Inflammatory macrophage treated with lipopolysaccharide for 4 hours (primary cell): Measurements from ENCODE around the gene ACOX1.

Experiments used
- DNase-seq: peaks from one replicate; pipeline ENCODE4 v3.0.0-alpha.2; 2020

The ACOX1 gene

DNA sequence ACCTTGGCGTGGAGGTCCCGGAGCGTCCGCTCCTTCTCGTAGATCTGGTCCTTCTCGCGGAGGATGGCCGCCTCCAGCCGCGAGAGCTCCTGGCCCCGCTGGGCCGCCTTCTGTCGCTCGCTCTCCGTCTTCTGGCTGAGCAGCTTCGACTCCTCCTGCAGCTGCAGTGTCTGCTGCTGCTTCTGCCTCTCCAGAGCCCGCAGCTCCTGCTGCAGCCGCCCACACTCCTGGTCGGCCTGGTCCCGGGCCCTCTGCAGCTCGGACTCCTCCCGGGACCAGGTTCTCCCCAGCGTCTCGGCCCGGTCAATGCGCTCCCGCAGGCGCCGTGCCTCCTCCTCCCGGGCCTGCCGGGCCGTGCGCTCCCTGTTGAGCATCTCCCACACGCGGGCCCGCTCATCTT, 29.2 kb upstream of the ACOX1 start:
- no peak for DNase-seq

DNA sequence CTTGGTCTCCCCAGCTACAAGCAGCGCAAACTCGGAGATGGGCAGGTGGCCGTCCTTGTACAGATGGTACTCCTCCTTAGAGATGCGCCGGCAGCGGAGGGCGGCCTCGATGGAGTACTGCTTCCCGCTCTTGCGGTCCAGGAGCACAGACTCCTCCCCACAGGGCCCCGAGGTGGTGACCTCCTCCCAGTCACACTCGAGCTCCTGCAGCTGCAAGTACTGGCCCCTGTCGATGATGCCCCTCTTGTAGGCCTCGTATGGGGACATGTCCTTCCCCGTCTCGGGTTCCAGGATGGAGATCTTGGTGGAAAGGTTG, 28.8 kb upstream of the ACOX1 start:
- no peak for DNase-seq

DNA sequence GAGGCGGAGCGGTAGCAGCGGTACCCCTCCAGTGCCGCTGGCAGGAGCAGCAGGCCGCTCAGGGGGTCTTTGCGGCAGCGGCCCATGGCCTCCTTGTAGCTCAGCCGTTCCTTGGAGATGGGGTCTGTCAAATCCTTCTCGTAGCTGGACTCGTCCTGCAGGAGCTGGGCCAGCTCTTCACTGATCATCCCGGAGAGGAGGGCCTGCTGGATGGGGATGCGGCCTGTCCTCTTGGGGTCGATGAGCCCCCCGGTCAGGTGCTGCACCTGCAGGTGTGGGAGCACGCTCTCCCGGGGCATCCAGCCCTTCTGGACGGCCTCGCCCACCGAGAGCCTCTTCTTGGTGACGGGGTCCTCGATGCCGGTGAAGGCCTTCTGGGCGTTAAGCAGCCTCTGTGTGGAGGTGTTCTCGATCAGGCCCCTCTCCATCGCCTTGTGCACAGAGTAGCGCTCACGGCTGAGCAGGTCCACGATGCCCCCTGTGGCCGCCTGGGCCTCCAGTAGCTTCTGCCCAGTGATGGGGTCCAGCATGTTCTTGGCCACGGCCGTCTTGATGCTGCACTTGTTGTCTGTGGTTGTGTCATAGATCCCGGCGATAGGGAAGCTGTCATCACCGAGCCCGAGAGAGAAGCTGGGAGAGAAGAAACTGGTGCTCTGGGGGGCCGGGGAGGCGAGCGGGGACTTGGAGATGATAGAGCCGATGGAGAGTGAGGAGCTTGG, 28.3 kb upstream of the ACOX1 start:
- no peak for DNase-seq

DNA sequence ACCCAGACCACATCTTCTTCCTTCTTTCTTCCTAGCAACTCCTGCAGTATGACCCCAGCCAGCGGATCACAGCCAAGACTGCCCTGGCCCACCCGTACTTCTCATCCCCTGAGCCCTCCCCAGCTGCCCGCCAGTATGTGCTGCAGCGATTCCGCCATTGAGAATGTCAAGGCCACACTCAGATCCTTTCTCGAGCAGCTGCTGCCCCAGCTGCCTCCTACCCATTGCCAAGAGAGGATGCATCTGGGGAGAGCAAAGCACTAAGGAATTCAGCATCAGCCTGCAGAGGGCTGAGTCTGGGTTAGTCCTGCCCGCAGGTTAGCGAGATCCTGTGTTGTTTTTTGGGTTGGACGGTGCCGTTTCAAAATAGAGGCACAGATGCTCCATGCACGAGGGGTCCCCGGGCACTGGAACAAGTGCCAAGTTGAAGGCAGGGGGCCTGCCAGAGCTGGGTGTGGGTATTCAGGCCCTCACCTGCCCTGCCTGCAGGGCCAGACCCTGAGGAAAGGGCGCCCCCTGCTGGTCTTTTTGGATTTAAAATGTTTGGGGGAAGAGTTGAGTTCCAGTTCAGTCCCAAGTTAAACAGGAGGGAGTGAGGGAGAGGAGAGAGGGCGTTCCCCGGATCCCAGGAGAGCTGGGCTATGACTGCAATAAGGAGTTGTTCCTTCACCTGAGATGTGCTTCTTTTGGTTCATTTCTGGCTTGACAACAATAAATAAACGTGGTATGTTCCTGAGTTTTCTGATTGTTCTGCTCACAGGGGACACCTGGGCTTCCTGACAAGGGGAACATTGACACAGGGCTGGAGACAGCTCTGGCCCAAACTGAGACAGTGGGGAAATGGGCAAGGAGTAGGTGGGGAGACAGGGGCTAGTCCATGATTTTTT, 26.5 kb upstream of the ACOX1 start:
- DNase-seq = peak; percentile 76

DNA sequence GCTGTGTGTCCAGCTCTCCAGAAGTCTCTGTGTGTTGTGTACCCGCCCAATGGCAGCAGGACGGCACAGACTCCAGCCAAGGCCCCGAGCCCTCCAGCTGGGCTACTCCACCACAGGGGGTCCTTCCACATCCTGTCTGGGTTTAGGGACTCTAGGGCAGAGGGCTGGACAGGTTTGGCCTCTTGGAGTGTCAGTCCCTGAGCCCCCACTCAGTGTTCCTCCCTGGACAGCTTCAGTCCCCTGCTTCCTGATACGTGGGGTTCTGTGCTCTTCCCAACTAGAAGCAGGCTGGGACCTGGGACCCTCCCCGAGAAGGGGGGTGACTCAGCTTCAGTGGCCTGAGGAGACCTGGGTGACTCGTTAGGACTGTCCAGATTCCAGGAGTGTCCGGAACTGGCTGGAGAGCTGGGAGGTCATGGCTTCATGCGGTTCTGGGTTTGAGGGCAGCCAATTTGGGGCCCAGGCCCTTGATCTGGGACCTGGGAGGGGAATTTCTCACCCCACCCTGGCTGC, 25.8 kb upstream of the ACOX1 start:
- no peak for DNase-seq

DNA sequence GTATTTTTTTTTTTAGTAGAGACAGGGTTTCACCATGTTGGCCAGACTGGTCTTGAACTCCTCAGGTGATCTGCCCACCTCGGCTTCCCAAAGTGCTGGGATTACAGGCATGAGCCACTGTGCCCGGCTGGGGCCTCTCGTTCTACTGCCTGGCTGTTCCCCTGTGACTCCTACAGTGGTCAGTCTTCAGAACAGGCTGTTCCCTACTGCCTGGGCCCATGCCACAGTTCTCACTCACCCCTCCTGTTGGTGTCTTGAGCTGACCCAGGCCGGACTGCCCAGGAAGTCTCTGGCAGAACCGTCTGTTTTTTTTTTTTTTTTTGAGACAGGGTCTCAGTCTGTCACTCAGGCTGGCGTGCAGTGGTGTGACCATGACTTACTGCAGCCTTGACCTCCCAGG, 24.9 kb upstream of the ACOX1 start:
- no peak for DNase-seq

DNA sequence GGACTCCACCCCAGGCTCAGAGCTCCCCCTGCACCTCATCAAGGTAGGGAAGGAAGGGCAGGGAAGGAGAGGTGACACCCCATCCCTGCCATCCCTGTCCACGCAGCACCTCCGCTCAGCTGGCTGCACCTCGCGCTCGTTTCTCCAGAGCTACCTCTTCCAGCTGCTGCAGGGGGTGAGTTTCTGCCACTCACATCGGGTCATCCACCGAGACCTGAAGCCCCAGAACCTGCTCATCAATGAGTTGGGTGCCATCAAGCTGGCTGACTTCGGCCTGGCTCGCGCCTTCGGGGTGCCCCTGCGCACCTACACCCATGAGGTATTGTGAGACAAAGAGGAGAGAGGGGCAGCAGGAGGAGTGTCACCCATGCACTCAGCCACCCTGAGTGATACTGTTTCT, 23.1 kb upstream of the ACOX1 start:
- DNase-seq = no peak

DNA sequence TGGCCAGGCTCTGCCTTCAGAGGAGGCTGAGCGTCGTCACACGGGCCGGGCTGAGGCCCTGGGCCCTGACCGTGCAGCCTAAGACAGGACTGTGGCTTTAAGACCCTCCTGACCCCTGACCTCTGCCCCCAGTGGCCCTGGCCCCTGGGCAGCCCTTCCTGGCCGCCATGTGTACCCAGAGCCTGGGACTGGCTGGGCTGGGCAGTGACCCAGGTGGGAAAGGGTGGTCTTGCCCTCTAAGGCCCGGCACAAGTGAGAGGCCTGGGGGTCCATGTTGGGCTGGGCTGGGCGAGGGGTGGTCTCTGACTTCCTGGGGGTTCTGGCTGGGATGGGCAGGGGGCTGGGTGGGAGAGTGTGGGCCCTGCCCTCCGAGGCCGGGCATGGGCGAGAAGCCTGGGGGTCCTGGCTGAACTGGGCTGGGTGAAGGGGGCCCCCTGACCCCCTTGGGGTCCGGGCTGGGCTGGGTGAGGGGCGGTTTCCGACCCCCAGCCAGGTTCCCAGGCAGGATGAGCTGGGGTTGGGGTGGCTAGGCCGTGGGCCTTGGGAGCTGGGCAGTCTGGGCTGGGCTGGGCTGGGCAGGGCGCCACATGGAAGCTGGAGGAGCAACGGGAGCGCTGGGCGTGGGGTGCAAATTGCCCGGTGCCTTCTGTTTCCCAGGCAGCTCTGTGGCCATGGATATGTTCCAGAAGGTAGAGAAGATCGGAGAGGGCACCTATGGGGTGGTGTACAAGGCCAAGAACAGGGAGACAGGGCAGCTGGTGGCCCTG, 22.0 kb upstream of the ACOX1 start, which contains the start of gene CDK3:
Gene CDK3 (plus strand): TSS at position 101 of the 767 bp plus-strand sequence. CDS start 571 bp downstream, at position 672.
- no peak for DNase-seq

DNA sequence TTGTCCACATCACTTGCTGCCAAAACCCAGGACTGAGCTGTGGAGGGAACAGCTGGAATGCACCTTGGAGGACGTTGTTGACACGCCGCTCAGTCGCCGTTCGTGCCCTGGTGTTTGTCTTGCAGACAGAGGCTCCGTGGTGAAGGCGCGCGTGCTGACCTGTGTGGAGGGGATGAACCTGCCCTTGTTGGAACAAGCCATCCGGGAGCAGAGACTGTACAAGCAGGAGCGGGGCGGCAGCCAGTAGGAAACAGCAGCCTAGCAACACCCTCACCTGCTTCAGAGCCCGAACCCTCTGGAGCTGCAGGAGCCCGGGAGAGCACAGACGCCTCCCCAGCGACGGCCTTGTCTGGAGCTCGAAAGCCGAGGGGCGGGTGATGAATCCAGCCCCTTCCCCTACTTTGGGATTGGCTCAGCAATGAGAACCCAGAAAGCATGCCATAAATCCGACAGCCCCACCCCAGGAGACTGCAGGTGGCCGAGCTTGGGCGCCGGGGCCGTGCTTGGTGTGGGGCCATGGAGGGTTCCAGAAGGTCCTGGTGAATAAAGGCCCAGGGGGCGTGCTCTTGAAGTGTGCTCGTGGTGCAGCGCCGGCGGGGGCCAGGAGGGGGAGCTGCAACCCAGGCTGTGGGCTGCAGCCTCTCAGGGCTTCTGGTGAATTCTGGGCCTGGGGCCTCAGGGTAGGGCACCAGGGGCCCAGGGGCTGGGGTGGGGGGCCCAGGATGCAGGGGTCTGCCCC, 21.2 kb upstream of the ACOX1 start:
- peak; percentile 51 for DNase-seq

DNA sequence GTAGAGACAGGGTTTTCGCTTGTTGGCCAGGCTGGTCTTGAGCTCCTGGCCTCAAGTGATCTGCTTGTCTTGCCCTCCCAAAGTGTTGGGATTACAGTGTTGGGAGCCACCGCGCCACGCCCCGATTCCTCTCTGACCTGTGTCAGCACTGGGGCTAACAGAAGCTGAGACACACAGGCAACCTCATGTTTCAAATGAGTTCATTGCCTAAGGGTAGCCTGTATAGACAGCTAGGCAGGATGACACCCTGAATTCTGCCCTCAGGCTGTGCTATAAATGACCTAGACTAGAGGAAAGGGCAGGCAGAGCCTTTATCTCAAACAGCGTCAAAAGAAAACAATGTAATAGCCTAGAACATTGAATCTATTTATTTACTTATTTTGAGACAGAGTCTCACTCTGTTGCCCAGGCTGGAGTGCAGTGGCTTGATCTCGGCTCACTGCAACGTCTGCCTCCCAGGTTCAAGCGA, 19.4 kb upstream of the ACOX1 start:
- DNase-seq = peak; percentile 12

DNA sequence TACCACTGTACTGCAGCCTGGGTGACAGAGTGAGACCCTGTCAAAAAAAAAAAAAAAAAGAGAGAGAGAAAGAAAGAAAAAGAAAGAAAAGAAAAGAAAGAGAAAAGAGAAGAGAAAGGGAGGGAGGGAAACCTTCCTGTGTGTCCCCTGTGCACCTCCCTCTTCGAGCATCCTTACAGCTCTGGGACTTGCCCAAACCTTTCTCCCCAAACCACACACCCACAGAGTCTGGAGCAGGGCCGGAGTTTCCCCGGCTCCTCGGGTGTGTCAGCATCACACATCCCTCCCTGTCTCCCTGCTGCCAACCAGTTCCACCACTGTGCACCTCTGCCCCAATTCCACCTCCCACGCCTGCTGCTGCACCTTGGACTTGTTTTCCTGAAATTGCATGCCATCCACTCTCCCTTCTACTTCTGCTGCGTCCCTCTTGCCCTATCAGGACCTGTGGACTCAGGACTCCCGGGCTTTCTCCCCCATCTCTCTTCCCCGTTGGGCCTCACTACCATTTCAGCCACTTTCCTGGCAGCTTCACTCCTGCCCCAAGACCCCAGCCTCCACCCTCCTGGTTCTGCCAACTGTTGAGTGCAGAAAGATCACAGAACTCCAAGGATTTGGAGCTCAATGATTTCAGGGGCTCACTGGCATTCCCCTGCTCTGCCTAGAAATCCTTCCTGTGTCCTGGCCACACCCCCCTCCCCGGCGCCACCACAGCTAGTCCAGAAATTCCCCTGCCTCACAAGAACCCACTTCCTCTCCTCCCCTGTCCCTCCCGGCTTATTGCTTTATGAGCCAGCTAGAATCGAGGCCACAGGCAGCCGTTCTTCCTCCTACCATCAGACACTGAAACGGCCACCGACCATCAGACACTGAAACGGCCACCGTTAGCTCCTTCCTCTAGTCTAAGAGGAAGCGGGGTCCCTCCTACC, 18.0 kb upstream of the ACOX1 start:
- peak; percentile 94 for DNase-seq

DNA sequence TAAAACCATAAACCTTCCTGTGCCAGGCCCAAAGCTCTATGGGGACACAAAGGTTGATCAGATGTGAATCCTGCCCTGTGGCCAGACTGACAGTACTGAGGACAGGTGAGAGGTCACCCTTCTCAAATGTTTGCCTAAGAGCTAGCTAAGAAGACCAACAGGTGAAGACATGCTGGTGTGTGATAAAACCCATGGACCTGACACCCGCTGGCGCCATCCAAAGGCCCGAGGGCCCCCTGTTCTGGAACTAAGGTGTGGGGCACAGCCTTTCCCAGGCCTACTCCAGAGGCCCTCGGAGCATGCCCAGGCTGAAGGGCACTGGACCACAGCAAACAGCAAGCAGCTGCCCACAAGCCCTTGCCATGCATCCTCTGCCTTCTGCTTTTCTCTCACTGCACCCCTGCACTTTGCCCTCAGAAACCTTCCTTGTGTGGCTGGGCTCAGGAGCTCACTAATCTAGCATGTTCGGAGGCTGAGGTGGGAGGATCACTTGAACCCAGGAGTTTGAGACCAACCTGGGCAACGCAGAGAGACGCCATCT, 16.5 kb upstream of the ACOX1 start:
- no peak for DNase-seq

DNA sequence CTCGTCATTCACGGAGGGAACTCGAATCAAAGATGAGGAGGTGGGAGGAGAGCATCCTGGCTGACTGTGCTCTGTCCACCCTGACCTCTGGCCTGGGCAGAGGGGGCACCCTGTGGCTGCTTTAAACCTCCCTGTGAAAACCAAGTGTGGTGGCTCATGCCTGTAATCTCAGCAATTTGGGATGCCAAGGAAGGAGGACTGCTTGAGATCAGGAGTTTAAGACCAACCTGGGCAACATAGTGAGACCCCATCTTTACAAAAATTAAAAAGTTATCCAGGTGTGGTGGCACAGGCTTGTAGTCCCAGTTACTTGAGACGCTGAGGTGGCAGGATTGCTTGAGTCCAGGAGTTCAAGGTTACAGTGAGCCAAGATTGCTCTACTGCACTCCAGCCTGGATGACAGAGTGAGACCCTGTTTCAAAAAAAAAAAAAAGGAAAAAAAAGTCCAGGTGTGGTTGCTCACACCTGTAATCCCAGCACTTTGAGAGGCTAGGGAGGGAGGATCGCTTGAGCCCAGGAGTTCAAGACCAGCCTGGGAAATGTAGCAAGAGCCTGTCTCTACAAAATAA, 15.9 kb upstream of the ACOX1 start:
- DNase-seq = no peak

DNA sequence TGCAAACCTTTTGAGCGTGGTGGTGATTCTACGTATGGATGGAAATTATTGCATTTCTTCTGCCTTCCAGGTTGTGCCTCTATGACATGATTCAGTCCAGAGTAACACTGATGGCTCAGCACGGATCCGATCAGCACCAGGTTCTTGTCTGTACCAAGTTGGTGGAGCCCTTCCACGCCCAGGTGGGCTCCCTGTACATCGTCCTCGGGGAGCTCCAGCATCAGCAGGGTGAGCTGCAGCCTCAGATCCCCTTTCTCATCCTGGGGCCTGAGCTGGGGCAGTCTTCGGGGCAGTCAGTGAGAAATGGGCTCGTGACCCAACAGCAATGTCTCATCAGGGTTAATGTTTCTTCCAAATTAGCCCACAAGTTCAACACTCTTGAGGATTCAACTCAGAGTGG, 12.4 kb upstream of the ACOX1 start:
- no peak for DNase-seq

DNA sequence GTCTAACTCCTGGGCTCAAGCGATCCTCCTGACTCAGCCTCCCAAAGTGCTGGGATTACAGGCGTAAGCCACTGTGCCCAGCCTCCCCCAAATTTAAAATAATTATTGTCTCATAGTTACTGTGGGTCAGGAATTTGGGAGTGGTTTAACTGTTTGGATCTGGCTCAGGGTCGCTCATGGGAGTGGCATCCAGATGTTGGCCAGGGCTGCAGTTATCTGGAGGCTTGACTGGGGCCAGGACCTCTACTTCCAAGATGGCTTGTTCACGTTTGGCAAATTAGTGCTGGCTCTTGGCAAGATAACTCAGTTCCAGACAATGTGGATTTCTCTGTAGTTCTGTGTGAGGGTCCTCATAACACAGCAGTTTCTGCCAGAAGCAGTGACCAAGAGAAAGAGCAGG, 8.1 kb upstream of the ACOX1 start:
- no peak for DNase-seq

DNA sequence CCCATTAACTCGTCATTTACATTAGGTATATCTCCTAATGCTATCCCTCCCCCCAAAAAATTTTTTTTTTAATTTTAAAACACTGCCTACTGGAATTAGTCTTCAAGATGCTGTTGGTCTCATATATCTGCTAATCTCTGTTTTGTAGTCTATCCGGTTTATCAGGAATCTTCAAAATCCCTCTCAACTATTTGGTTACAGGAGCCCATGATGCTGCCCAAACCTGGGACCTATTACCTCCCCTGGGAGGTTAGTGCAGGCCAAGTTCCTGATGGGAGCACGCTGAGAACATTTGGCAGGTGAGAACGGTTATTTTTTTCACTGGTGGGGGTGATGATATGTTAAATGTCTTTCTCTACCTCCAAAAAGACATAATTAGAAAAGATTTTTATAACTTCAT, 7.0 kb upstream of the ACOX1 start:
- no peak for DNase-seq

DNA sequence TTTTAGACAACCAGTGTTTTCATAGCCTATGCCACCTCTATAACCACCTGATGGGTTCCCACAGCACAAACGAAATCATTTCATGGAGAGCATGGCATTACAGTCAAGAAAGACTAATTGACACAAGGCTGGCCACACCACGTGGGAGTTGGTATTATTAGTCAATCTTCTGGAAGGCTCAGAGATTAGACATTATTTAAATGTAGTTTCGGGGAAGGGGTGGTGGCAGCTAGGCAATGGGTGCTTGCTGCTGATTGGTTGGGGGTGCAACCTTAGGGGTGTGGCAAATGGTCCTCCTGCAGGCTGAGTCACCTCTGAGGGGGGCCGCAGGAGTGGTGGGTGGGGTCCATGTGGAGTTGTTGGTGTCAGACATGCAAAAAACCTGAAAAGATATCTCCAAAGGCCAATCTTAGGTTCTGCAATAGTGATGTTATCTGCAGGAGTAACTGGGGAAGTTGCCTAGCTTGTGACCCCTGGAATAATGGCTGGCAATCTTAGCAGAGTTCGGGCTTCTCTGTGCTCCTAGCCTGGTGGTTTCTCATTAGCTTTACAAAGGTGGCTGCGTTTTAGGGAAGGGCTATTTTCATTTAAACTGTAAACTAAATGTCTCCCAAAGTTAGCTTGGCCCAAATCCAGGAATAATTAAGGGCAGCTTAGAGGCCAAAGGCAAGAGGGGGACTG, 4.7 kb upstream of the ACOX1 start:
- peak; percentile 74 for DNase-seq

DNA sequence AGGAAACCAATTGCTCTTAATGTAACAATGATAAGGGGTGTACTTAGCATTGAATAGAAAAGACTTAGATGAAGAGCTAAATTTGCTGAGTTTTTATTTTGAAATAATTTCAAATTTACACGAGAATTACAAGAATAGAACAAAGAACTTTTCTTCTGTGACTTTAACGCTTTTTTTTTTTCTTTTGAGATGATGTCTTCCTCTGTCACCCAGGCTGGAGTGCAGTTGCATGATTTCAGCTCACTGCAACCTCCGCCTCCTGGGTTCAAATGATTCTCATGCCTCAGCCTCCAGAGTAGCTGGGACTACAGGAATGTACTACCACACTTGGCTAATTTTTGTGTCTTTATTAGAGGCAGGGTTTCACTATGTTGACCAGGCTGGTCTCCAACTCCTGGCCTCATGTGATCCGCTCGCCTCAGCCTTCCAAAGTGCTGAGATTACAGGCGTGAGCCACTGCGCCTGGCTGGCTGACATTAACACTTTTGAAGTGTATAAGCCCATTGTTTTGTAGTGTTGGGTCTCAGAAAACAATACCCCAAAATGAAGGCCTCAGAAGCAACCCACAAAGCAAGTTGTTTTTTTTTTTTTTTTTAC, 2.2 kb upstream of the ACOX1 start:
- DNase-seq = no peak

DNA sequence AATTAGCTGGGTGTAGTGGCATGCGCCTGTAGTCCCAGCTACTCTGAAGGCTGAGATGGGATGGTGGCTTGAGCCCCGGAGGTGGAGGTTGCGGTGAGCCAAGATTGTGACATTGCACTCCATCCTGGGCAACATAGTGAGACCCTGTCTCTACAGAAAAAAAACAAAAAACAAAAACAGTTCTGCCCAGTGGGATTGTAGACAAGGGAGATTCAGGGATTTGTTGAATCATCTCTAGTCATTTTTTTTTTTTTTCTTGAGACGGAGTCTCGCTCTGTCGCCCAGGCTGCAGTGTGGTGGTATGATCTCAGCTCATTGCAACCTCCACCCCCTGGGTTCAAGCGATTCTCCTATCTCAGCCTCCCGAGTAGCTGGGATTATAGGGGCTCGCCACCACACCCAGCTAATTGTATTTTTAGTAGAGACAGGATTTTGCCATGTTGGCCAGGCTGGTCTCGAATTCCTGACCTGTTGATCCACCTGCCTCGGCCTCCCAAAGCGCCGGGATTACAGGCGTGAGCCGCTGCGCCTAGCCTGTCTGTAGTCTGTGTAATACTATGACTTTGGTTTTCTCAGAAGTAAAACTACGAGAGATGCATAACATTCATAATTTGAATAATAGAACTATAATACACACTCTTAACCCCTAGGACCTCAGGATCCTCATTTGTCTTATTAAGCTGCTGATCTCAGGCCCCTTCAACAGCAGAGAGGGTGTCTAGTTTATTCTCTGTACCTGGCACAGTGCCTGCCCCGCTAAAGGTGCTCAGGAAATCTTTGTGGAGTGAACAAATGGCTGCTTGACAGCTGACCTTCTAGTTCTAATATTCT, 1.4 kb upstream of the ACOX1 start:
- no peak for DNase-seq
